ENCODE data around the gene FBXO45. TPM values are rescaled to one million over a fixed set of nuclear protein-coding genes. Genes with fewer than 3 reads are reported as not detected.

The FBXO45 gene
- total RNA-seq, 1 experiment from 2014 or later: 23.2 TPM

- peak overlapping the region; percentile 83 for H3K4me2 ChIP-seq (ENCODE audit: low read length)
- no peaks in the 10 kb centered on the region for H3K79me2 ChIP-seq (ENCODE audit: insufficient read depth, low read length)
- H3K4me3 ChIP-seq (replicated peaks in 1 of 2; ENCODE audit: low read depth in 1 of 2, low read length in 2 of 2): peak overlapping the region; percentile 61 to 64
- H4K20me1 ChIP-seq (ENCODE audit: insufficient read depth): no peaks in the 10 kb centered on the region
- H3K4me1 ChIP-seq (ENCODE audit: control insufficient read depth in 1 of 2, insufficient read depth in 2 of 2, low read length in 2 of 2): peaks cover 2 to 17% of the 10 kb centered on the region in 2 experiments; a peak in 2 of 4 replicates
- ChIA-PET RAD21 (ENCODE audit: low non-redundant PET in 1 of 2, low total read pairs in 2 of 2, uncharacterized antibody in 2 of 2, unreplicated experiment in 2 of 2) (no interaction called here), CTCF (interaction anchor here (1.0 kb wide), 2 partner anchors 22 to 54 kb away, joined by 3 to 6 read pairs; no protein-coding TSS in a partner anchor), POLR2A (interaction anchor here (0.5 to 1.0 kb wide), 2 partner anchors 21 to 258 kb away, joined by 3 read pairs; no protein-coding TSS in a partner anchor)
- ATAC-seq: no peak
- H3K27ac ChIP-seq (ENCODE audit: low read depth, low read length): peak overlapping the region; percentile 78
- H3K9me3 ChIP-seq (ENCODE audit: control insufficient read depth in 1 of 2, insufficient read depth in 1 of 2, low read depth in 1 of 2, low read length in 2 of 2): no peaks in the 10 kb centered on the region
- intact Hi-C loops (cut with micrococcal nuclease): no loop called here
- no TSS peak for BruUV-seq (replicated peaks)
- no peak for TF ChIP-seq ZNF274 (IDR thresholded peaks at IDR 0.05; ENCODE audit: low read depth, low read length)
- no peak for TF ChIP-seq ATF3 (IDR thresholded peaks at IDR 0.05)
- TF ChIP-seq RAD21 (IDR thresholded peaks at IDR 0.05; ENCODE audit: low read depth): no peak
- TF ChIP-seq CBX3 (IDR thresholded peaks at IDR 0.05; ENCODE audit: low read depth): no peak
- TF ChIP-seq ZBTB33 (IDR thresholded peaks at IDR 0.05; ENCODE audit: extremely low read depth, insufficient replicate concordance, low read length): no peak
- TF ChIP-seq FOSL1 (IDR thresholded peaks at IDR 0.05; ENCODE audit: low read depth): no peak
- no peak for TF ChIP-seq TCF7L2 (IDR thresholded peaks at IDR 0.05; ENCODE audit: borderline replicate concordance, extremely low read depth, insufficient read depth, insufficient read length)
- TF ChIP-seq CTCF (IDR thresholded peaks at IDR 0.05 in 2 of 3, conservative IDR thresholded peaks at IDR 0.05 in 1 of 3; ENCODE audit: borderline replicate concordance in 1 of 3, insufficient read depth in 1 of 3, low read depth in 2 of 3, low read length in 2 of 3): no peak
- TF ChIP-seq SRF (IDR thresholded peaks at IDR 0.05; ENCODE audit: low read depth): no peak
- TF ChIP-seq REST (IDR thresholded peaks at IDR 0.05; ENCODE audit: low read depth): no peak
- TF ChIP-seq EZH2phosphoT487 (IDR thresholded peaks at IDR 0.05; ENCODE audit: borderline replicate concordance): no peak
- TF ChIP-seq YY1 (IDR thresholded peaks at IDR 0.05; ENCODE audit: extremely low read depth, insufficient replicate concordance, low read depth, low read length): no peak
- H3K27me3 ChIP-seq (ENCODE audit: insufficient read depth, low read length): no peaks in the 10 kb centered on the region
- H3K36me3 ChIP-seq (ENCODE audit: control insufficient read depth in 1 of 2, insufficient read depth in 2 of 2, low read length in 2 of 2): no peaks in the 10 kb centered on the region
- DNase-seq (ENCODE audit: low read depth, low spot score): no peak
- H3K9me2 ChIP-seq (ENCODE audit: insufficient read depth): no peaks in the 10 kb centered on the region
- peak overlapping the region; percentile 70 for H3K9ac ChIP-seq (ENCODE audit: low read length)
- peak overlapping the region; percentile 71 for H2AFZ ChIP-seq (ENCODE audit: low read depth, low read length, poor library complexity, severe bottlenecking)
Observed at GRCh38 chr3:196631682-196632045, 63.2 kb downstream of the FBXO45 start.

All from HCT116 (cell line).